ENCODE results near the gene PPARG. TPM values are rescaled to one million over a fixed set of nuclear protein-coding genes. Genes with fewer than 3 reads are reported as not detected.

The PPARG gene
- total and polyA plus RNA-seq, 2 of the 13 experiments (the other 11 are each of a cell fraction or from before 2014, with no cell fraction given): 13.9 to 58.3 TPM

DNA sequence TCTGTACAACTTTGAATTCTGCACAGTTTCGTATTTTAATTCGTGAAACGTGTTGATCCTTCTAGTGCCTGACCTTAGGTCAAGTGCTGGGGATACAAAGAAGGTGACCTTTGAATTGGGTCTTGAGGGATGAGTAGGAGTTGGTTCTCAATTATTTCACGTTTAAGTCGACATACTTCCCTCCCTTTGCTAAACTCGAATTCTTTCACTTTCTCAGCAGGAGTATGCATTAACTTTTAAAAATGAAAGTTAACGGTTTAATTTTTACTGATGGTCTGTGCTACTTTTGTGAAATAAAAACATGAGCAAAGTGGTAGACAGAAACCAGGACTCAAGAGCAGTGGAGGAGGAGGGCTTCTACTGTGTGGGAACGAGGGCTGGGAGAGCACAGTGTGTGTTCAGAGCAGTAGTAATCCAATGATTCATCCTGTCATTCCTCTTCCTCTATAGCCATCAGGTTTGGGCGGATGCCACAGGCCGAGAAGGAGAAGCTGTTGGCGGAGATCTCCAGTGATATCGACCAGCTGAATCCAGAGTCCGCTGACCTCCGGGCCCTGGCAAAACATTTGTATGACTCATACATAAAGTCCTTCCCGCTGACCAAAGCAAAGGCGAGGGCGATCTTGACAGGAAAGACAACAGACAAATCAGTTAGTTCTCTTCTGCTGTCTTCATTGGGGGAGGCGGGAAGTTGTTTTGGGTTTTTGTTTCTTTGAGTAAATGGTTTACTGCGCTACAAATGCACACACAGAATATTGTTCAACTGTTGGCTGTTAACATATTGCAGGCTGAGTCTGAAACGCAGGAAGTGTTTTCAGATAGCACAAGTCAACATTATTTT is 116.8 kb downstream of the PPARG start (continued):
- TF ChIP-seq HNF1B (CRISPR knock-in tag; IDR thresholded peaks at IDR 0.05) (peak; percentile 97), ZNF33B (CRISPR knock-in tag; IDR thresholded peaks at IDR 0.05) (no peak), KAT2B (IDR thresholded peaks at IDR 0.05; ENCODE audit: borderline replicate concordance, low read depth, low read length) (peak; percentile 43; the same call in 1 of the 2 replicates), E2F1 (CRISPR knock-in tag; IDR thresholded peaks at IDR 0.05) (peak; percentile 64; the same call in 1 of the 2 replicates), CEBPG (CRISPR knock-in tag; IDR thresholded peaks at IDR 0.05) (peak; percentile 54), FOSL2 (CRISPR knock-in tag; IDR thresholded peaks at IDR 0.05) (peak; percentile 100), RFX5 (IDR thresholded peaks at IDR 0.05; ENCODE audit: low read depth, low read length) (no peak), ZNF501 (CRISPR knock-in tag; IDR thresholded peaks at IDR 0.05) (peak; percentile 90), TSC22D2 (CRISPR knock-in tag; IDR thresholded peaks at IDR 0.05; ENCODE audit: borderline replicate concordance) (peak; percentile 63; the same call in 1 of the 2 replicates), KDM4B (CRISPR knock-in tag; IDR thresholded peaks at IDR 0.05) (peak; percentile 90), MAFK (conservative IDR thresholded peaks at IDR 0.05 in 1 of 2, IDR thresholded peaks at IDR 0.05 in 1 of 2; ENCODE audit: low read length in 2 of 2) (peak; percentile 25 to 61; a peak in 3 of 4 replicates), NR2F1 (CRISPR knock-in tag; IDR thresholded peaks at IDR 0.05) (peak; percentile 93 to 96), CREM (IDR thresholded peaks at IDR 0.05) (peak; percentile 90), CREM (CRISPR knock-in tag; IDR thresholded peaks at IDR 0.05) (no peak), KLF6 (CRISPR knock-in tag; IDR thresholded peaks at IDR 0.05) (0 out of 2 replicates have a peak, but pooled peaks have one; percentile 48), ZNF761 (CRISPR knock-in tag; conservative IDR thresholded peaks at IDR 0.05) (peak; percentile 52; the same call in 1 of the 2 replicates), SNAPC2 (CRISPR knock-in tag; IDR thresholded peaks at IDR 0.05) (no peak), ZNF510 (CRISPR knock-in tag; IDR thresholded peaks at IDR 0.05; ENCODE audit: low read depth) (0 out of 2 replicates have a peak, but pooled peaks have one; percentile 22), ATM (IDR thresholded peaks at IDR 0.05; ENCODE audit: borderline replicate concordance) (no peak)
- TF ChIP-seq, protein P1, sequence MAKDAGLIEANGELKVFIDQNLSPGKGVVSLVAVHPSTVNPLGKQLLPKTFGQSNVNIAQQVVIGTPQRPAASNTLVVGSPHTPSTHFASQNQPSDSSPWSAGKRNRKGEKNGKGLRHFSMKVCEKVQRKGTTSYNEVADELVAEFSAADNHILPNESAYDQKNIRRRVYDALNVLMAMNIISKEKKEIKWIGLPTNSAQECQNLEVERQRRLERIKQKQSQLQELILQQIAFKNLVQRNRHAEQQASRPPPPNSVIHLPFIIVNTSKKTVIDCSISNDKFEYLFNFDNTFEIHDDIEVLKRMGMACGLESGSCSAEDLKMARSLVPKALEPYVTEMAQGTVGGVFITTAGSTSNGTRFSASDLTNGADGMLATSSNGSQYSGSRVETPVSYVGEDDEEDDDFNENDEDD (CRISPR knock-in tag; IDR thresholded peaks at IDR 0.05; ENCODE audit: borderline replicate concordance): peak; percentile 64; the same call in 1 of the 2 replicates
- TF ChIP-seq, protein P2, sequence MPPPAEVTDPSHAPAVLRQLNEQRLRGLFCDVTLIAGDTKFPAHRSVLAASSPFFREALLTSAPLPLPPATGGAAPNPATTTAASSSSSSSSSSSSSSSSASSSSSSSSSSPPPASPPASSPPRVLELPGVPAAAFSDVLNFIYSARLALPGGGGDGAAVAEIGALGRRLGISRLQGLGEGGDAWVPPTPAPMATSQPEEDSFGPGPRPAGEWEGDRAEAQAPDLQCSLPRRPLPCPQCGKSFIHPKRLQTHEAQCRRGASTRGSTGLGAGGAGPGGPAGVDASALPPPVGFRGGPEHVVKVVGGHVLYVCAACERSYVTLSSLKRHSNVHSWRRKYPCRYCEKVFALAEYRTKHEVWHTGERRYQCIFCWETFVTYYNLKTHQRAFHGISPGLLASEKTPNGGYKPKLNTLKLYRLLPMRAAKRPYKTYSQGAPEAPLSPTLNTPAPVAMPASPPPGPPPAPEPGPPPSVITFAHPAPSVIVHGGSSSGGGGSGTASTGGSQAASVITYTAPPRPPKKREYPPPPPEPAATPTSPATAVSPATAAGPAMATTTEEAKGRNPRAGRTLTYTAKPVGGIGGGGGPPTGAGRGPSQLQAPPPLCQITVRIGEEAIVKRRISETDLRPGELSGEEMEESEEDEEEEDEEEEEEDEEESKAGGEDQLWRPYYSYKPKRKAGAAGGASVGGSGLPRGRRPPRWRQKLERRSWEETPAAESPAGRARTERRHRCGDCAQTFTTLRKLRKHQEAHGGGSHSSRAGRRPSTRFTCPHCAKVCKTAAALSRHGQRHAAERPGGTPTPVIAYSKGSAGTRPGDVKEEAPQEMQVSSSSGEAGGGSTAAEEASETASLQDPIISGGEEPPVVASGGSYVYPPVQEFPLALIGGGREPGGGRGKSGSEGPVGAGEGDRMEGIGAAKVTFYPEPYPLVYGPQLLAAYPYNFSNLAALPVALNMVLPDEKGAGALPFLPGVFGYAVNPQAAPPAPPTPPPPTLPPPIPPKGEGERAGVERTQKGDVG (CRISPR knock-in tag; IDR thresholded peaks at IDR 0.05; ENCODE audit: borderline replicate concordance): peak; percentile 96

Data from HepG2 (cell line).